NCI-H2227 treated with DMSO at 0.1 percent for 48 hours (cell line): ENCODE data around the gene SHANK2.
"Not testable (repeated sequence)": the region's sequence is repeated elsewhere in the genome, so short reads cannot be mapped to it uniquely, and the experiment has no call there.

ENCODE experiments used
- DNase-seq: peaks from one replicate; lab custom pipeline; 2025; lab: John Stamatoyannopoulos, UW

Gene SHANK2

GRCh38 chr11:71245601-71246391, 6.6 kb downstream of the SHANK2 start:
- no peak for DNase-seq

GRCh38 chr11:71244116-71244810, 8.1 kb downstream of the SHANK2 start:
- no peak for DNase-seq

DNA sequence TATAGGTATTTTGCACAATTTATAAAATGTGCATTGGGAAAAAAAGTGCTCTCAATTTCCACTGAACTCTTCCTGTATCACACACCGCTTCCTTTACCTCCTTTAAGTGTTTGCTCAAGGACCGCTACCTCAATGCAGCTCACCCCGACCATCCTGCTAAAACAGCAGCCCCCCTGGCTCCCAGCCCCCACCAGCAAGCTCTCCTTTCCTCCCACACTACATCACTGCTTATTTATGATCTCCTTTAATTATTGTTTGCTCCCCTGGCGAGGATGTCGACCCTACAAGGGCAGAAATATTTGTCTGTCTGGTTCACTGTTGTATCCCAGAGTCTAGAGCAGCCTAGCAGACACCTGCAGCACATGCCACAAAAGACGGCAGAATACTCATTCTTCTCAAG, 10.0 kb downstream of the SHANK2 start:
- no peak for DNase-seq

GRCh38 chr11:71241721-71242259, 10.6 kb downstream of the SHANK2 start:
- DNase-seq = no peak

DNA sequence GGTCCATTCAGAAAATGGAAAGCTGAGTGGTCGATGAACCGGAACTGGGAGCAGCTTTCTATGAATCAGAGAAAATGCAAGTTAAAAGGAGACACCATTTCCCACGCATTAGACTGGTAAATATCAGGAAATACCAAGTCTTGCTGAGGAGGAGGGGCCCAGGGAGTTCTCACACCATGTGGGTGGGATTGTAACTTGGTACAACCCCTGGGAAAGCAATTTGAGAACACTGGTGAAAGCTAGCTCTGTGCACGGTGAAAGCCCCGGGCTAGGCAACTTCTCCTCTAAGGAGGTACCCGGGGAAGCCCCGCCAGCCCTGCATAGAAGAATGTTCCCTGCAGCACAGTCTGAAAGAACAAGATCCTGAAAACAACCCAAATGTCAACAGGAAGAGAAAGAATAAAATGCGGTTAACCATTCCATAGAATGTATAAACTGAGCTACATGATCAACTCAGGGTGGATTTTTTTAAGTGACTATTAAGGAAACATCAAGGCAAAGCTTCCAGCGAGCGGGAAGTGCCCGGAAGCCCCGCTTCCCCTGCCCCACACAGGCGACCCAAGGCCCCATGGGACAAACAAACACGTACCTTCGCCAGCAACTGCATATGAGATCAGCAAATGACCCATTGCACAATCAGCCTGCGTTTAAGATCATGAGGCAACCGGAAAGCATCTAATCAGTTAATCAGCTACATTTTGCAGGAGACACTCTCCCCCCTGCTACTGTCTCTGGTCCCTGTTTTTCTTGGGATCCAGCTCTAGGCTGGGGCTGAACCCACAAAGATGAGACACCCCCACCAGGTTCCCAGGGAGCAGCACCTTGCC, 11.3 kb downstream of the SHANK2 start:
- DNase-seq = no peak

- DNase-seq = no peak
Measured at GRCh38 chr11:71240061-71240690, 12.2 kb downstream of the SHANK2 start.

DNA sequence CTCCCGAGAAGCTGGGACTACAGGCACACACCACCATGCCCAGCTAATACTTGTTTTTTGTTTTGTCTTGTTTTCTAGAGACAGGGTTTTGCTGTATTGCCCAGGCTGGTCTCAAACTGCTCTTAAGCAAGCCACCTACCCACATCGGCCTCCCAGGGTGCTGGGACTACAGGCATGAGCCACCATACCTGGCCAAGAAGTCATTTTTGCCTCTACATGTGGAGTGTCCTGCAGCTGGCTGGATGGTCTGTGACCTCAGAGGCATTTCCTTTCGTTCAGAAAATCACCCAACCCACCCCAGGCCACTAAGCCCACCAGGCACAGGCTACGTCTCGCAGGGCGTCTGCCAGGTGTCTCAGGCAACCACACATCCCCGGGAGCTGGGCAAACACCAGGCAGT, 12.8 kb downstream of the SHANK2 start:
- DNase-seq = no peak

DNA sequence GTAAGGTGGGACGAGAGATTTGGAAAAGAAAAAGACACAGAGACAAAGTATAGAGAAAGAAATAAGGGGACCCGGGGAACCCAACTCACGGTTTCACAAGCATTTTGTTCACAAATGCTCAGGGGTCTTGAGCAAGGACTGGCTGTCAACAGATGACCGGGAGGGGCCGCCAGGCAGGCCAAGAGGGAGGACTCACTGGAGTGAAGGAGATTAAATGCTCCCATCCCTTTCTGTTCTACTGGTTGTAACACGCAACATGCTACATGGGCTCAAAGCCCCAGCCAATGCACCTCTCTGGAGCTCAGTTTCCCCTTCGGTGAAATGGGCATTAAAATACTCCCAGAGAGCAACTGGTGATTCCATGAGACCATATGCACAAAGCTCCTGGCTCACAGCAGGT, 13.4 kb downstream of the SHANK2 start:
- no peak for DNase-seq

DNA sequence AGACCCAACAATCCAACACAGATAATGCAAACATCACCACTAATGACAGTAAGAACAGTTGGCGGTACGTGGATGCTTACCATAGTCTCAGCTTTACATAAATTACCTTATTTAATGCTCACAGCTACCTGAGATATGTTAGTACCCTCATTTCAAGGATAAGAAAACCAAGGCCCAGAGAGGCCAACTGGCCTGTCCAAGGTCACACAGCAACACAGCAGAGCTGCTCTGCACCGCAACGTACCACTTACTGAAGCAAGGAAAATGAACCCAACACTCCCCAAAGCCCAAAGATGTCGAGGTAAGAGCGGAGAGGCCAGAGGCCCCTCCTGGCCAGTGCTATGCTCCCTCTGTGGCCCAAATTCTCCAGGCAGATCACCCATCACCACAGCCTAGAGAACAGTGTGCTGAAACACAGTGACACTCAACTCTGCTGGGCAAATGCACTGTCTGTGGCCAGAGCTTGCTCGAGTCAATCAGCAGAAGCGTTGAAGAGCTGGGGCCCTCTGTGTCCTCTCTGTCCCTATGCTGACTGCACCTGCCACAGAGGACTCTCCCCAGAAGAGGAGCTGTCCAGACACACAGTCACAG, 14.0 kb downstream of the SHANK2 start:
- DNase-seq = no peak

- DNase-seq = no peak
Measured at GRCh38 chr11:71237853-71238252, 14.5 kb downstream of the SHANK2 start.

GRCh38 chr11:71236836-71237475, 15.4 kb downstream of the SHANK2 start:
- no peak for DNase-seq

DNA sequence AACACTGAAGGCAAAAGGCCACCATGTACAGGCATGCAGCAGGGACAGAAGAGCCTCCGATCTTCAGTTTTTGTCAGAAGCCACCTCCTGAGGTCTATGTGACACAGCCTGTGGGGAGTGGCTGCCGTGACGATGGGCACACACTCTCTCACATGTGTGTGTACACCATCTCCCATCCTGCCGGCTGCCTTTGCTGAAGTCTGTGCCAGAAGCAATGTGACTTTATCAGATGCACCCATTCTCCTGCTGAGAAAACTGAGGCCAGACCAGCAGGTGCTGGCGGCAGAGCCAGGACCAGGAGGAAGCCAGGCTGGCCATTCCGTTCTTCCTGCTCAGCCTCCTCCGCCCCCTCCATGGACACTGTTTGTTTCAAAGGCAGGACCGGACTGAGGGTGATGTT, 16.7 kb downstream of the SHANK2 start:
- DNase-seq = no peak

- DNase-seq = not testable (repeated sequence)
Measured at GRCh38 chr11:71233896-71234852, 18.2 kb downstream of the SHANK2 start.

DNA sequence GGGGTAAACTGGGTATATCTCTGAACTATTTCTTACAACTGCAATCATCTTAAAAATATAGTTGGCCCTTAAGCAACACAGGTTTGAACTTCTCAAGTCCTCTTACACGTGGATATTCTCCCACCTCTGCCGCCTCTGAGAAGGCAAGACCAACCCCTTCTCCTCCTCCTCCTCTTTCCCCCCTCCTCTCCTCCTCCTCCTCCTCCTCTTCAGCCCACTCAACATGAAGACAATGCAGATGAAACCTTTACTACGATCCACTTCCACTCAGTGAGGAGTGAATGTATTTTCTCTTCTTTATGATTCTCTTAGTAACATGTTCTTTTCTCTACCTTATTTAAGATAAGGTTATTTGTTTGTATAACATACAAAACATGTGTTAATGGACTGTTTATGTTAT, 20.0 kb downstream of the SHANK2 start:
- no peak for DNase-seq

- DNase-seq = no peak
Measured at GRCh38 chr11:71228961-71229360, 23.4 kb downstream of the SHANK2 start.

- no peak for DNase-seq
Measured at GRCh38 chr11:71227058-71227659, 25.2 kb downstream of the SHANK2 start.

DNA sequence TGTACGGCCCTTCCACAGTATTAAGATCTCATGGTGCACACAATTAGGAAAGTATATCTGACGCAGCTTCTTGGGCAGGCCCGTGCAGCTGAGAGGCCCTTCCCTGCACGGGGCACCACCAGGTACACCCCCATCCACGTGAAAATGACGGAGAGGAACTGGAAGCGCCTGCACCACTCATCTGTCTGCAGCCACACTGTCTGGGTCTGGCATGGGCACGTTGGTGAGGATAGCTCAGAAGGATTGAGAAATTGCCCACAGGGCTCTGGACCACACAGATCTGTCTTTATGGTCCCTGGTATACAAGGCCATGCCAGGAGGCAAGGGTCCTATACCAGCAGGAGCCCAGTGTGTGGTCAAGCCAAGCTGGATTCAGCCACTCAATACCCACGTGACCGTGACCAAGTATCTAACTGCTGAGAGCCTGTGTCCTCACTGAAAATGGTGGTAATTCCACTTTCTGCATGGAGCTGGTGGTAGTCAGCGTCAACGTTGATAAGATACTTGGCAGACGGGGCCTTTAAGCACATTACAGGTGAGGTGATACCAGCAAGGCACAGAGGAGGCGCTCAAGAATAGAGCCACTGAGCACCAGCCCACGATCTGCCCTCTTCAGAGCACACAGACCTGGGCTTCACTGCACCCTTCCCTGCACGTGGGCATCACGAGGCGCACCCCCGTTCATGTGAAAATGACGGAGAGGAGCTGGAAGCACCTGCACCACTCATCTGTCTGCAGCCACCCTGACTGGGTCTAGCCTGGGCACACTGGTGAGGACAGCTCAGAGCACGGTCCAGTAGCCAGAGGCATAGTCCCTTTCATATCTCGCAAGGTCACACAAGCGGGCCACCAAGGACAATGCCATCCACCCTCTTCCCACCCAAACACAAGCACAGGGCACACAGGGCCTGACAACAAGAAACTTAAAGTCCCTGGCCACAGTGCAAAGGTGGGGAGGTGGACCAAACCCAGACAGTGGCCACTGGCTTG, 28.4 kb downstream of the SHANK2 start:
- DNase-seq = no peak

DNA sequence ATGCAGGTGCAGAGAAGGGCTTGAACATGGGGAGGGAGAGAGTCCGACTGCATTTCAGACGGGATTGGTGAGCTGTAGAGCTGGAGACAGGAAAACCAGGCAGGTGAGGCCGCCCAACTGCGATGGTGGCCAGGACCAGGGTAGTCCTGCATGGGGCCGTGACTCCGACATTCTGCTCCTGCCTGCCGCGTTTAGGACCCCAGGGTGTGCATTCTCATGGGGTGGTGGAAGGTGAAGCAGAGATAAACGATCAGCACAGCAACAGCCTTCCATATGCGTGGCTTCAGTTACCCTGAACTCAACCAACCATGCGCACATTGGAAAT, 29.3 kb downstream of the SHANK2 start:
- DNase-seq = no peak
